Panc1 (cell line): ENCODE measurements around the gene PPP1R9A. TPM values are rescaled to one million over a fixed set of nuclear protein-coding genes. Genes with fewer than 3 reads are reported as not detected.

Source experiments
- ATAC-seq: fragments of 200-7000 bp; cut with Tn5 transposase; 2 replicates; pipeline ENCODE4 v1.9.1; 2020; ENCODE audit warnings: mild to moderate bottlenecking, moderate library complexity
- BruUV-seq: library from RNA; stranded (reverse); fragments of 400-500 nt; replicated peaks from 2 replicates; lab custom pipeline; 2021; lab: Mats Ljungman, UMichigan
- CTCF ChIA-PET: fragments of 300-600 bp; sonication (Branson Sonifier 250); formaldehyde crosslinking; loops from one replicate; lab custom pipeline; 2022; ENCODE audit warnings: antibody characterized with exemption; lab: Charles Lee
- POLR2A ChIA-PET: fragments of 300-600 bp; sonication (Branson Sonifier 250); formaldehyde crosslinking; loops from one replicate; lab custom pipeline; 2022; ENCODE audit warnings: antibody characterized with exemption; lab: Charles Lee
- DNase-seq: peaks from one replicate; pipeline ENCODE4 v3.0.0-alpha.2; 2010; ENCODE audit warnings: low read depth, low spot score
- H3K27ac ChIP-seq: 2 replicates; pipeline ENCODE4 v1.5.1; 2011; ENCODE audit warnings: mild to moderate bottlenecking, low read length, inconsistent platforms
- H3K27me3 ChIP-seq: fragments of 200-500 bp; sonication (Bioruptor generic); 2 replicates; pipeline ENCODE4 v1.6.0; 2014; ENCODE audit warnings: low read length, inconsistent platforms; ENCODE audit not compliant: control insufficient read depth, insufficient read depth
- H3K36me3 ChIP-seq: fragments of 200-500 bp; sonication (Bioruptor generic); 2 replicates; pipeline ENCODE4 v1.5.1; 2014; ENCODE audit warnings: inconsistent platforms, mild to moderate bottlenecking, low read length, moderate library complexity; ENCODE audit not compliant: control insufficient read depth, insufficient read depth
- H3K4me1 ChIP-seq: 2 replicates; pipeline ENCODE4 v1.5.1; 2011; ENCODE audit warnings: inconsistent platforms, mild to moderate bottlenecking, low read length, moderate library complexity; ENCODE audit not compliant: control insufficient read depth, insufficient read depth
- H3K4me3 ChIP-seq, 2 experiments: 2 replicates each; pipeline ENCODE4 v1.5.1; 2011 to 2012; ENCODE audit warnings: low read depth in 2 of 2, low read length in 2 of 2, mild to moderate bottlenecking in 2 of 2, inconsistent platforms in 1 of 2, moderate library complexity in 1 of 2
- H3K9me3 ChIP-seq: fragments of 200-500 bp; sonication (Bioruptor generic); 2 replicates; pipeline ENCODE4 v1.5.1; 2014; ENCODE audit warnings: low read depth, mild to moderate bottlenecking, inconsistent platforms, low read length, moderate library complexity; ENCODE audit not compliant: control insufficient read depth, insufficient read depth
- CTCF ChIP-seq: fragments of 450-650 bp; IDR thresholded peaks from 2 replicates; pipeline ENCODE4 v1.5.1; 2017; ENCODE audit warnings: mild to moderate bottlenecking
- POLR2AphosphoS5 ChIP-seq: IDR thresholded peaks from 2 replicates; pipeline ENCODE4 v1.6.1; 2012; ENCODE audit warnings: mild to moderate bottlenecking, low read depth, low read length, moderate library complexity
- REST ChIP-seq, 2 experiments: IDR thresholded peaks; 2 replicates each; pipeline ENCODE4 v1.6.1; 2011 to 2012; ENCODE audit warnings: low read depth in 2 of 2, control low read depth in 1 of 2, low read length in 1 of 2, mild to moderate bottlenecking in 1 of 2, moderate library complexity in 1 of 2; ENCODE audit not compliant: insufficient read depth in 1 of 2
- SIN3A ChIP-seq: IDR thresholded peaks from 2 replicates; pipeline ENCODE4 v1.6.1; 2012; ENCODE audit warnings: low read depth, mild to moderate bottlenecking, low read length, moderate library complexity, borderline replicate concordance; ENCODE audit not compliant: insufficient read depth
- TCF7L2 ChIP-seq: IDR thresholded peaks from 2 replicates; pipeline ENCODE4 v1.6.1; 2011; ENCODE audit warnings: mild to moderate bottlenecking, low read depth, low read length, inconsistent platforms
- in situ Hi-C: cut with HindIII; loops from 2 replicates; pipeline ENCODE4 v1.10.0; 2016; ENCODE audit warnings: low sequenced_read_pairs, low pct_unique_long_range_greater_than_20kb
- intact Hi-C: fragments of 100-400 bp; cut with micrococcal nuclease; formaldehyde crosslinking; loops from one replicate; pipeline ENCODE4 v1.10.0; 2022; ENCODE audit not compliant: unreplicated experiment
- total RNA-seq: library from RNA; stranded (reverse); gene quantifications from one replicate; pipeline ENCODE4 v1.2.1, GENCODE V29; 2021; ENCODE audit not compliant: unreplicated experiment

Gene PPP1R9A
- total RNA-seq, 1 experiment from 2014 or later, result 5.0 TPM

DNA sequence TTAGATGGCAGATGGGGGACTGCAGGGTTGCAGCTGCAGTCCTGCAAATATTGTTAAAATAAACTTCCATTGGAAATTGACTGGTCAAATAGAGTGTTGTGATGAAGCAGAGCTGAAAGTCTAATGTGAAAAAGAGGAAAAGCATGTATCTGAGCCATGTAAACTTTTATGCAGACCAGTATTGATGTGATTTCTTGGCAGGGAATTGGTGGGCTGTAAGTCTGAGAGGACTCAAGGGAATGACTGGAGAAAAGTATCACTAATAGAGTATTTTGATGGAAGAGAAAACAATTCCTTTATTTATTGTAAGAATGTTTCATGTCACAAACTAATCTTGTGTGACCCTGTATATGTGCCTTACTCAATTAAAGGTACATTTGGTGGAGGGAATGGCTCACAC lies 155.5 kb downstream of the PPP1R9A start:
- Histone ChIP-seq H3K9me3 (no peaks in the 10 kb centered on the region), H3K27ac (no peak overlapping the region), H3K4me1 (no peaks in the 10 kb centered on the region), H3K36me3 (no peaks in the 10 kb centered on the region), H3K27me3 (no peaks in the 10 kb centered on the region), H3K4me3 (no peak overlapping the region)
- ChIA-PET POLR2A (no interaction called here), CTCF (no interaction called here)
- TF ChIP-seq POLR2AphosphoS5, result no peak
- no peak for DNase-seq
- intact Hi-C loops, result no loop called here
- BruUV-seq, result no TSS peak
- in situ Hi-C loops, result no loop called here
- ATAC-seq, result no peak

DNA sequence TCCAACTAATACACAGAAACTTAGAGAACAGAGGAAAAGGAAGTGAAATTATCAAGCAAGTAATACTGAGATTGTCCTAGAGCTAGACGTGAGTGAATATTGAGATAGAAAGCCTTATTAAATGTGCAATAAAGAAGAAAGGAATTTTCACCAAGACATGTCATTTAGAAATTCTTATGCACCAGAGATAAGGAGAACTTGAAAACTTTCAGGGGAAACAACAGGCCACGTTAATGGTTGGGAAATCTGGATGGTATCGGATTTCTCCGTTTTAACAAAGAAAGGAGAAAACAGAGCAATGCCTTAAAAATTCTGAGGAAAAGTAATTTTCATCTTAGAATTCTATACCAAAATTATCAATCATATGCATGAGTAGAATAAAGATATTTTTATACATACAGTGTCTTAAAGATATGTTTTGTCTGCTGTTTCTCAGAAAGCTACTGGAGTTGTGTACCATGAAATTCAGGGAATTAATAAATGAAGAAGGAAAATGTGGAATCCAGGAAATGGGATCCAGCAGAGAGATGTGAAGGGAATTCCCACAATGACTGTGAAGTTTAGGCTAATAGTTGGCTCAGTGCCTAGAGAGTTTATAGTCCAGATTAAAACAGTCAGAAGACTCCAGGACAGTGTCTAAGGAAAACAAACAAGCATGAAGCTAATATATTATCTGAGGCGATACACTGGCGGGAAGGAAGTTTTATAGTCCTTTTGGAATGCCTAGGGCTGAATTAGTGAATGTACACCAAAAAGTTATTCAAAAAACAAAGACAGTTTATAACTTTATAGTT lies 159.5 kb downstream of the PPP1R9A start:
- H3K27me3 ChIP-seq, result no peaks in the 10 kb centered on the region
- no TSS peak for BruUV-seq
- no peak overlapping the region for H3K27ac ChIP-seq
- no peaks in the 10 kb centered on the region for H3K4me1 ChIP-seq
- CTCF ChIA-PET, result no interaction called here
- in situ Hi-C loops, result no loop called here
- TF ChIP-seq POLR2AphosphoS5 (no peak), REST (IDR thresholded peaks at IDR 0.05; ENCODE audit: insufficient read depth in 1 of 2, low read depth in 2 of 2, low read length in 1 of 2) (no peak), TCF7L2 (no peak), SIN3A (no peak), CTCF (no peak)
- H3K9me3 ChIP-seq, result no peaks in the 10 kb centered on the region
- intact Hi-C loops, result no loop called here
- H3K4me3 ChIP-seq, result no peak overlapping the region
- POLR2A ChIA-PET, result no interaction called here
- ATAC-seq (no peak), DNase-seq (no peak)
- H3K36me3 ChIP-seq, result no peaks in the 10 kb centered on the region

DNA sequence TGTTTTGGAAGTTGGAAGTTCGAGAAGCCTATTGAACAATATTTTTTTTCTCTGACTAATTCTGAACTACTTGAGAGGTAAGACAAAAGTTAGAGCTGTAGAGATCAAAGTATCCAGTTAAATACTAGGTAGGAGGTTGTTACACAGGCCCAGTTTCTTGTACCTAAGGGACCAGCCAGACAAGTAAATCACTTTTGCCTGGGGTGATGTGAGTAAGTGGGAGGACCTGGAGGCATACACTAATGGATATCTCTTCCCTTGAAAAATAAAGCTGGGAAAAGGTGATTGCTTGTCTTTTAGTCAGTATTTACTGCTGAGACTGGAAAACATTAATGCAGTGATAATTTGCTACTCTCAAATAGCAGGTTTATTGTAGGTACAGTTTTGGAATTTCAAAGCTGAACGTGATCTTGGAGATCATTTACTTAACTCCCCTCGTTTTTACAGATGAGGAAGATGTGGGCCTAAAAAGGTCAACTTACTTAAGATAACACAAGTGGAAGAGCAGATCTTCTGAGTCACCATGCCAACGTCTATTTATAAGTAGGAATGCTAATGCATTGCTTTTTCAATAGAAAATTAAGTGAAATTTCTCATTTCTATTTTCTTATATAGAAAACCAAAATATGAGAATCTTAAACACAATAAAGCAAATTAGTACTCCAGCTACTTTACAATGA lies 181.3 kb downstream of the PPP1R9A start:
- CTCF ChIA-PET, result no interaction called here
- intact Hi-C loops, result no loop called here
- POLR2A ChIA-PET, result no interaction called here

More for the DNA sequence above, 181.3 kb downstream of the PPP1R9A start:
- H3K27ac ChIP-seq, result no peak overlapping the region
- H3K27me3 ChIP-seq, result no peaks in the 10 kb centered on the region
- in situ Hi-C loops, result no loop called here
- no peaks in the 10 kb centered on the region for H3K9me3 ChIP-seq
- no peaks in the 10 kb centered on the region for H3K36me3 ChIP-seq
- no peak overlapping the region for H3K4me3 ChIP-seq
- TF ChIP-seq REST (IDR thresholded peaks at IDR 0.05; ENCODE audit: insufficient read depth in 1 of 2, low read depth in 2 of 2, low read length in 1 of 2) (no peak), SIN3A (no peak)
- BruUV-seq, result no TSS peak
- no peaks in the 10 kb centered on the region for H3K4me1 ChIP-seq
- no peak for ATAC-seq
- no peak for DNase-seq
